Muscle layer of colon (tissue), 2 donors: ENCODE measurements around the gene CENPX.

Experiments
- H3K27ac ChIP-seq: one replicate; pipeline ENCODE4 v1.7.0; 2013; ENCODE audit warnings: low read depth, mild to moderate bottlenecking, low read length, moderate library complexity
- H3K27me3 ChIP-seq, 2 donors: one replicate each; pipeline ENCODE4 v1.7.0; 2013; ENCODE audit warnings: low read length in 2 of 2, mild to moderate bottlenecking in 2 of 2; ENCODE audit not compliant: insufficient read depth in 2 of 2, control insufficient read depth in 1 of 2
- H3K36me3 ChIP-seq: one replicate; pipeline ENCODE4 v1.7.0; 2013; ENCODE audit warnings: mild to moderate bottlenecking, low read length; ENCODE audit not compliant: insufficient read depth
- H3K4me1 ChIP-seq: one replicate; pipeline ENCODE4 v1.7.0; 2013; ENCODE audit warnings: mild to moderate bottlenecking, low read length; ENCODE audit not compliant: insufficient read depth
- H3K4me3 ChIP-seq, 2 donors: one replicate each; pipeline ENCODE4 v1.7.0; 2013; ENCODE audit warnings: low read length in 2 of 2, low read depth in 1 of 2, mild to moderate bottlenecking in 1 of 2, moderate library complexity in 1 of 2
- H3K9ac ChIP-seq: one replicate; pipeline ENCODE4 v1.7.0; 2013; ENCODE audit warnings: low read length
- H3K9me3 ChIP-seq: one replicate; pipeline ENCODE4 v1.7.0; 2013; ENCODE audit warnings: mild to moderate bottlenecking, low read length
- donor health status: abdominal sarcoma.
- donor health status: Adenocarcinoma of cecum.

The CENPX gene

DNA sequence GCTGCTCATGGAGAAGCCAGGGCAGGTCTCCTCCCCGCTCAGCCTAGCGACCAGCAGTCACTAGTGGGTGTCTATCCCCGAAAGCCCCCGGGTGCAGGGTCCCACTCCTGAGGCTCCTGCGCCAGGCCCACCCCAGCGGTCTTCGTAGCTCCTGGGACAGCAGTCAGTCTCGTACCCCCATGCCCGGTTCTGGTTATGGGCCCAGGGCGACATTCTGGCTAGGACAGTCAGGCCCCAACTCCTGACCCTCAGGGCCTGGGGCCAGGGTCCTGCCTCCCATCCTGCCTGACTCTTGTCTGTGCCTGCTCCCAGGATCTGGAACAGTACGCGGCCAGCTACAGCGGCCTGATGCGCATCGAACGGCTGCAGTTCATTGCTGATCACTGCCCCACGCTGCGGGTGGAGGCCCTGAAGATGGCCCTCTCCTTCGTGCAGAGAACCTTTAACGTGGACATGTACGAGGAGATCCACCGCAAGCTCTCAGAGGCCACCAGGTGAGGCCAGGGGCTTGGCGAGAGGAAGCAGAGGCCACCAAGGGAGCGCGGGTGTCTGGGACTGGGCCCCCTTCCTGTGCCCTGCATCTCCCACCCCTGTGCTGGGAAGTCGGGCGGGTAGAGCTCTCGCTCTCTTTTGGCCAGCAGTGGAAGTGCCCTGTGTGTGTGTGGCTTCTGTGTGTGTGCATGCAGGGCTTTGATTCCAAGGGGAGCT, 31.0 kb upstream of the CENPX start:
- Histone ChIP-seq H3K9ac (no peak overlapping the region), H3K9me3 (no peaks in the 10 kb centered on the region), H3K27ac (no peak overlapping the region), H3K27me3 (no peaks in the 10 kb centered on the region), H3K4me1 (peaks cover 26% of the 10 kb centered on the region), H3K36me3 (peaks cover 22% of the 10 kb centered on the region), H3K4me3 (no peak overlapping the region)

DNA sequence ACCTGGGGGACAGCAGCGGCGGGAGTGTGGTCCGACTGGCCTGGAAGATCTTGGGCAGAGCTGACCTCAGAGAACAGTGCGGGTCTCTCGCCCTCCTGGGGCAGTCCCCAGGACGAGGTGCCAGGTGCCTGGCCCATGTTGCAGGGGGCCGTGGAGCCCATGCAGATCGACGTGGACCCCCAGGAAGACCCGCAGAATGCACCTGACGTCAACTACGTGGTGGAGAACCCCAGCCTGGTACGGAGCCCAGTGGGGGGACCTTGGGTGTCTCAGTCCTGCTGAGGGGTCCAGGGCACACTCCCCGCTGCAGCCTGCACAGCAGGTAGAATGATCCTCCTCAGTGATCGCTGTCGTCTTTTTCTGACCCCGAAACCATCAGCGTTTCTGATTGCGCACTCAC, 30.5 kb upstream of the CENPX start:
- H3K4me3 ChIP-seq, result peak overlapping the region; percentile 75 to 88
- no peak overlapping the region for H3K27ac ChIP-seq
- no peaks in the 10 kb centered on the region for H3K9me3 ChIP-seq
- peaks cover 26% of the 10 kb centered on the region for H3K4me1 ChIP-seq
- H3K36me3 ChIP-seq, result peaks cover 28% of the 10 kb centered on the region
- H3K27me3 ChIP-seq, result no peaks in the 10 kb centered on the region
- H3K9ac ChIP-seq, result no peak overlapping the region

DNA sequence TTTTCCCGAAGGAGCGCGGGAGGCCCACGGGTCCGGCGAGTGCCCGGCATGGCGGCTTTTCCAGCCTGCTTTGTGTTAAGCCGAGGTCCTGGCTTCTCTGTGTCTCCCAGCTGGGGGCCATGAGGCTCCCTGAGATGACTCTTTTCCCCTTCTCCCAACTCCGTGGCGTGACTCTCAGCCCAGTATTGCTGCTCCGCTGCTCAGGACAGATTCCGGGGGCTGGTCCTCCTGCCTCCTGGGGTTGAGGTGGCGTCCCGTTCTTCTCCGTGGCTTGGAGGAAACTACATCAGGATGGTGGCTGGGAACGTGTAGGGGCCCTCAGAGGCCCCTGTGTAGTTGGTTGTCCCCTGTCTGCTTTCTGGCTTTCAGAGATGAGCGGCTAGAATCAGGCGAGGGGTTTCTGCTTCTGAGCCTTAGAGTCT, 30.0 kb upstream of the CENPX start:
- no peak overlapping the region for H3K27ac ChIP-seq
- peak overlapping the region; percentile 75 to 88 for H3K4me3 ChIP-seq
- peak overlapping the region; percentile 14 for H3K9ac ChIP-seq
- peaks cover 27% of the 10 kb centered on the region for H3K36me3 ChIP-seq
- H3K9me3 ChIP-seq, result no peaks in the 10 kb centered on the region
- H3K27me3 ChIP-seq, result no peaks in the 10 kb centered on the region
- H3K4me1 ChIP-seq, result peaks cover 26% of the 10 kb centered on the region

DNA sequence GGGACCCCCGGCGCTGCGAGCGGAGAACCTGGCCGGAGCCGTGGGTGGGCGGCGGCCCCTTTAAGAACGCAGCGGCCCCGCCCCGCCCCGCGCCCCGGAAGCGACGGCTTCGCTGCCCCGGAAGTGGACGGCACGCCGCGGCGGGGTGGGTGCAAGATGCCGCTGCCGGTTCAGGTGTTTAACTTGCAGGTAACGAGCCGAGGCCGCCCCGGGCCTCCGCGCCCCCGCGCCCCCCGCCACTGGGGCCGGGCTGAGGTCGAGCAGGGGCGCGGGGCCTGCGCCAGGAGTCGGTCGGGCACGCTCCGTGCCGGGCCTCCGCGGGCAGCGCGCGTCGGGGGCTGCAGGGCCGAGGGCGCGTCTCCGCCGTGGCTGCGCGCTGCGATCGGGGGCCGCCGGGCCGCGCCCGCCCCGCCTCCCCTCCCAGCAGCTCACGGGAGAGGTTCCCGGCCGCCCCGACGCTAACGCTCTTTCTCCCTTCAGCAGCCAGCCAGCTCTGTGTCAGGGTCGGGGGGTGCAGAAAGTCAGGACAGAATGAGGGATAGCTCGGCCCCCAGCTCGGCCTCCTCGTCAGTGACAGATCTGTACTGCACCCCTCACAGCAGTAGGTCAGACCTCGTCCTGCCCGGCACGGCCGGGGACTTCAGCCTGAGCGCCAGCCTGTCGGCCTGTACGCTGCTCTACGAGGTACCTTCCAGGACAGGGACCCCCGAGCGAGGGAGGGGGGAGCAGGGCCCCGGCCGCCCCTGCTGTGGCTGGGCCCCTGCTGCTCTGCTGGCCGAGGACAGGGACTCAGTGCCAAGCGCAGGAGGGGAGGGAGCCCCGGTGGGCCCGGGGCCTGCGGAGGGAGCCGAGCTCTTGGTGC, 29.3 kb upstream of the CENPX start, which contains the start of the genes GPS1 and RFNG:
Gene GPS1, plus strand, starts transcription at position 123 of the 862 bp plus-strand sequence. Its CDS starts 34 bp downstream, at position 157.
Gene RFNG, minus strand, starts transcription at position 36 of the 862 bp plus-strand sequence. CDS start 45 bp downstream, outside the sequence.
- peak within 1 kb of the TSS; percentile 32 for H3K27ac ChIP-seq
- H3K4me1 ChIP-seq, result peaks cover 26% of the 10 kb centered on the region
- H3K4me3 ChIP-seq, result peak within 1 kb of the TSS; percentile 75 to 88
- H3K9ac ChIP-seq, result peak within 1 kb of the TSS; percentile 44
- no peaks in the 10 kb centered on the region for H3K9me3 ChIP-seq
- peaks cover 26% of the 10 kb centered on the region for H3K36me3 ChIP-seq
- H3K27me3 ChIP-seq, result no peaks in the 10 kb centered on the region

DNA sequence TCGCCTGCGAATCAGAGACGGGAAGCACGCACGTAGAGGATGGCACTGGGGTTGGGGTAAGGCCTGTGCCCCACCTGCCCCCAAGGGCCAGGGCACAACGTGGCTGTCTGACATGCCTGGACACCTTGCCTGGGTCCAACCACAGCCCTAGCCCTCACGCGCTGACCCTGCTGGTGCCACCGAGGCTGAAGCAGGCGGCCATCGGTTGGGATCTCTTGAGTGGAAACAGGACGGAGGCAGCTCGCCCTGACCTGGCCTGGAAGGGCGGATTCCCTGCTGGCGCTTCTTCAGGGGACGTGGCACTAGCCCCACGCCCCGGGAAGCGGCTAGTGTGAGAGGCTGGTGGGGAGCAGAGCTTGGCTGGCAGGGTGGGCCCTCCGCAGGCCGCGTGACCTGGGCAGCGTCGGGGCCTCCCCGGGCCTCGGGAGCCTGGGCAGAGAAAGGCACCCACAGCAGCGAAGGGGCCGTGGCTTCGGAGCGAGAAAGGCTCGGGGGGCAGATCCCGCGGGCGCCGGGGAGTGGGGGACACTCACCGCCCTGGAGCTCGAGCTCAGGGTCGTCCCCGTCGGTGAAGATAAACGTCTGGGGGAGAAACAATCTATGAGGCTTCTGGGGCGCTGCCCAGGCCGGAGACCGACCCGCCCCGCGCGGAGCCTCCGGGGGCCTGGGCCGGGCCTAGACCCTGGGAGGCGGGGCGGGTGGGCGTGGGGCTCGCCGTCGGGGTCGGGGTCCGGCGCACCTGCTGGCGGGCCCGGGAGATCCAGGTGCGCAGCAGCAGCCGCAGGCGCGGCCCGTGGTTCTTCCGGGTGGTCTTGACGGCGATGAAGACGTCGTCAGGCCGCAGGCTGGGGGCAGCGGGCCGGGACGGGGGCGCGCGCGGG, 28.3 kb upstream of the CENPX start:
- peak overlapping the region; percentile 44 for H3K9ac ChIP-seq
- H3K4me1 ChIP-seq, result peaks cover 26% of the 10 kb centered on the region
- peaks cover 26% of the 10 kb centered on the region for H3K36me3 ChIP-seq
- peak overlapping the region; percentile 65 to 66 for H3K4me3 ChIP-seq
- H3K9me3 ChIP-seq, result no peaks in the 10 kb centered on the region
- no peak overlapping the region for H3K27ac ChIP-seq
- H3K27me3 ChIP-seq, result no peaks in the 10 kb centered on the region

DNA sequence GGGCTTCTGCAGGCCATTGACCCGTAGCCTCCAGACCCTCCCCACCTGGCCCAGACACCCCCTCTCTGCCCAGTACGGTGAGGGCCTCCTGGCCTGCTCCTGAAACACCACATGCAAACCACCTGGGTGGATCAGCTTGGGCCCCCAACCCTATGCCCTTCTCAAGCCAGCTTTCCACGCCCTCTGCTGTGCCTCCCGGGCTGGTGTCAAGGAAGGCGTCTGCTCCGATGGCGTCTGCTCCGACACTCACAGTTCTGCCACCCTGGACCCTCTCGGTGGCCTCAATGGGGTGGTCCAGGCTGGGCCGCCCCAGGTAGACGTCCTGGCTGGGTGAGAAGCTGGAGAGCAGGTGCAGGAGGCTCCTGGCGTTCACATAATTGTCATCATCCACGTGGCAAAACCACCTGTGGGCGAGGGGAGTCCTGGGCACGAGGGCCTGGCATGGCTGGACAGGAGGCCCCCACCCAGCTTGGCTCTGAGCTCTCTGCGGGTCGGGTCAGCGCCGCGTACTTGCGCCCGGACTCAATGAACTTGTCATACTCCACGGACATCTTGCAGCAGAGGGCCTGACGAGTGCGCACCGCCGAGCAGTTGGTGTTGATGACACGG, 27.6 kb upstream of the CENPX start:
- no peaks in the 10 kb centered on the region for H3K9me3 ChIP-seq
- no peak overlapping the region for H3K9ac ChIP-seq
- peaks cover 24% of the 10 kb centered on the region for H3K36me3 ChIP-seq
- H3K27ac ChIP-seq, result no peak overlapping the region
- peak overlapping the region; percentile 65 to 66 for H3K4me3 ChIP-seq
- peaks cover 26% of the 10 kb centered on the region for H3K4me1 ChIP-seq
- H3K27me3 ChIP-seq, result no peaks in the 10 kb centered on the region

DNA sequence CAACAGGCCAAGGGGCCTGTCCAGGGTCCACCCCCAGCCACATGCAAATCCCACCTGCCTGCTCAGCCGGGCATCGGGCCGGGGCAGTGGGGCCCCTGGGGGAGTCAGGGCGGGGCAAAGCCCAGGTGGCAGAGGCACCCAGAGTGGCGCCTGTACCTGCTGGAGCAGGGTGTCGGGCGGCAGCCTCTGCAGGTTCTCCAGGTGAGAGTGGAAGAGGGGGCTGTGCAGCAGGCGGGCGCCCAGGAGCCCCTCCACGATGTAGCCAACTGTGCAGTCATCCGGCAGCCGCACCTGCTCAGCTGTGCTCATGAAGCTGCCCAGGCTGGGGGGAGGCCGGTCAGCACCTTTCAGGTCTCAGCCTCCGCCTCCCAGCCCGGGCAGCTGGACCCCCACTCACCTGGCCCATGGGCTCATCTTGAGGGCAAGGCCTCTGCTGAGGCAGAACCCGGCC, 26.9 kb upstream of the CENPX start:
- no peaks in the 10 kb centered on the region for H3K27me3 ChIP-seq
- H3K4me3 ChIP-seq, result no peak overlapping the region
- peaks cover 18% of the 10 kb centered on the region for H3K36me3 ChIP-seq
- no peak overlapping the region for H3K9ac ChIP-seq
- H3K27ac ChIP-seq, result no peak overlapping the region
- H3K9me3 ChIP-seq, result no peaks in the 10 kb centered on the region
- peaks cover 26% of the 10 kb centered on the region for H3K4me1 ChIP-seq

DNA sequence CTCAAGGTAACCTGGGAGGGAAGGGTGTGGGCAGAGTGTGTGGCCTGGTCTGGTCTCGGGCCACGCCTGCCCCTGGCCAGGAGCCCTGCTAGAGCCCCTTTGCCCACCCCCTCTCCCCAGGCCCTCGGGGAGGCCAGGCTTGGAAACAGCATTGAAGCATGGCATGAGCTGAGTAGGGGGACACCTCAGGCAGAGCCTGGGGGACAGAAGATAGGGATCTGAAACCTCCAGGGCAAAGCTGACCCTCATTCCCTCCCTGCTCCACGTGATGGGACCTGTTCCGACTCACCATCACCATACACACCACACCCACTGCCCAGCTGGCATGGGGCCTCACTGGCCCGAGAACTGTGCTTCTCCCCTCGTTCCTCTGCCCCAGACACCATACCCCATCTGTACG, 26.4 kb upstream of the CENPX start:
- H3K9ac ChIP-seq, result no peak overlapping the region
- H3K36me3 ChIP-seq, result peaks cover 14% of the 10 kb centered on the region
- no peaks in the 10 kb centered on the region for H3K27me3 ChIP-seq
- no peak overlapping the region for H3K27ac ChIP-seq
- H3K4me3 ChIP-seq, result no peak overlapping the region
- no peaks in the 10 kb centered on the region for H3K9me3 ChIP-seq
- H3K4me1 ChIP-seq, result peaks cover 26% of the 10 kb centered on the region

DNA sequence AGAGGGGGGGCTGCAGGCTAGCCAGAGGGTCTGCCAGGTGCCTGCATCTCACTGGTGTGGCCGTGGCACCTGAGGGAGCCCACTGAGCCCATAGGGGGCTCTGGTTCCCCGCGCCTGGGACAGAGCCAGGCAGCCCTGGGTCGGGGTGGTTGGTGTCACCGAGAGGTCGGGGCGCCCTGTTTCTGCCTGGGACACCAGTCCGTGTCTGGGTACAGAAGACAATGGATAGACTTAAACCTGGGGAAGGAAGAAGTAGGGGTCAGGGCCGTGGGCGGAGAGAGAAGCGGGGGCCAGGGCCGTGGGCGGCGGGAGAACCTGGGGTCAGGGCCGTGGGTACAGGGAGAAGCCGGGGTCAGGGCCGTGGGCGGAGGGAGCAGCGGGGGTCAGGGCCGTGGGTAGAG, 25.9 kb upstream of the CENPX start:
- Histone ChIP-seq H3K4me3 (no peak overlapping the region), H3K9ac (no peak overlapping the region), H3K9me3 (no peaks in the 10 kb centered on the region), H3K4me1 (peaks cover 21% of the 10 kb centered on the region), H3K27ac (no peak overlapping the region), H3K36me3 (peaks cover 9% of the 10 kb centered on the region), H3K27me3 (no peaks in the 10 kb centered on the region)

DNA sequence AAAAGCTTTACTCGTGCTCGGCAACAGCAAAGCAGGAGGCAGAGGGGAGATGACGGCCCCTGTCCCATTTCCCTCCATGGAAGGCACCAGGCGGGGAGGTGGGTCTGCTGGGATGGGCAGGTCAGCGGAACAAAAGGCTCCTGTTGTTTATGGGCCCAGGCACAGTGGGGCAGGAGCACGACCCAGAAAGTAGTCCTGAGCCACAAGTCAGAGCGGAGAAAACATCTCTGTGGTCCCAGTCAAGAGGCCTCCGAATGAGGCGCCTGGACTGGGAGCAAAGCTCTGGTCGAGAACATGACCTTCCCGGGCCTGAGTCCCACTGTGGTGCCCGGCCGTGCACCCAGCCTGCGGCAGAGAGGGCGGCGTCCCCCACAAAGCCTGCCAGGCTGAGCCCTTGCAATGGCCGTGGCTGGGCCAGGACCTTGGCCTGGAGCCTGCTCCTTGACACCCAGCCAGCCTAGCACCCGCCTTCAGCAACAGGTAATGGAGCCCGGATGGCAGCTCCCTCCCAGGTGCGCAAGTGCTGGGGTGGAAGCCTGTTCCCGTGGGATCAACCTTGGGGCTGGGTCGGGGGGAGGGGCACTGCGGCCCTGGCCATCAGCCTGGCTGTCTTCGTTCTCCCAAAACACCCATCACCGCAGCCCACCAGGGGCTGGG, 25.4 kb upstream of the CENPX start:
- Histone ChIP-seq H3K27me3 (no peaks in the 10 kb centered on the region), H3K4me1 (peaks cover 16% of the 10 kb centered on the region), H3K27ac (no peak overlapping the region), H3K9ac (no peak overlapping the region), H3K36me3 (peaks cover 9% of the 10 kb centered on the region), H3K4me3 (no peak overlapping the region), H3K9me3 (no peaks in the 10 kb centered on the region)
